Panc1 (cell line): ENCODE measurements around the gene CNTLN. TPM values are rescaled to one million over a fixed set of nuclear protein-coding genes. Genes with fewer than 3 reads are reported as not detected.

Experiments used
- ATAC-seq: fragments of 200-7000 bp; cut with Tn5 transposase; 2 replicates; pipeline ENCODE4 v1.9.1; 2020; ENCODE audit warnings: mild to moderate bottlenecking, moderate library complexity
- BruUV-seq: library from RNA; stranded (reverse); fragments of 400-500 nt; replicated peaks from 2 replicates; lab custom pipeline; 2021; lab: Mats Ljungman, UMichigan
- CTCF ChIA-PET: fragments of 300-600 bp; sonication (Branson Sonifier 250); formaldehyde crosslinking; loops from one replicate; lab custom pipeline; 2022; ENCODE audit warnings: antibody characterized with exemption; lab: Charles Lee
- POLR2A ChIA-PET: fragments of 300-600 bp; sonication (Branson Sonifier 250); formaldehyde crosslinking; loops from one replicate; lab custom pipeline; 2022; ENCODE audit warnings: antibody characterized with exemption; lab: Charles Lee
- DNase-seq: peaks from one replicate; pipeline ENCODE4 v3.0.0-alpha.2; 2010; ENCODE audit warnings: low read depth, low spot score
- H3K27ac ChIP-seq: 2 replicates; pipeline ENCODE4 v1.5.1; 2011; ENCODE audit warnings: mild to moderate bottlenecking, low read length, inconsistent platforms
- H3K27me3 ChIP-seq: fragments of 200-500 bp; sonication (Bioruptor generic); 2 replicates; pipeline ENCODE4 v1.6.0; 2014; ENCODE audit warnings: low read length, inconsistent platforms; ENCODE audit not compliant: control insufficient read depth, insufficient read depth
- H3K36me3 ChIP-seq: fragments of 200-500 bp; sonication (Bioruptor generic); 2 replicates; pipeline ENCODE4 v1.5.1; 2014; ENCODE audit warnings: inconsistent platforms, mild to moderate bottlenecking, low read length, moderate library complexity; ENCODE audit not compliant: control insufficient read depth, insufficient read depth
- H3K4me1 ChIP-seq: 2 replicates; pipeline ENCODE4 v1.5.1; 2011; ENCODE audit warnings: inconsistent platforms, mild to moderate bottlenecking, low read length, moderate library complexity; ENCODE audit not compliant: control insufficient read depth, insufficient read depth
- H3K4me3 ChIP-seq, 2 experiments: 2 replicates each; pipeline ENCODE4 v1.5.1; 2011 to 2012; ENCODE audit warnings: low read depth in 2 of 2, low read length in 2 of 2, mild to moderate bottlenecking in 2 of 2, inconsistent platforms in 1 of 2, moderate library complexity in 1 of 2
- H3K9me3 ChIP-seq: fragments of 200-500 bp; sonication (Bioruptor generic); 2 replicates; pipeline ENCODE4 v1.5.1; 2014; ENCODE audit warnings: low read depth, mild to moderate bottlenecking, inconsistent platforms, low read length, moderate library complexity; ENCODE audit not compliant: control insufficient read depth, insufficient read depth
- POLR2AphosphoS5 ChIP-seq: IDR thresholded peaks from 2 replicates; pipeline ENCODE4 v1.6.1; 2012; ENCODE audit warnings: mild to moderate bottlenecking, low read depth, low read length, moderate library complexity
- SIN3A ChIP-seq: IDR thresholded peaks from 2 replicates; pipeline ENCODE4 v1.6.1; 2012; ENCODE audit warnings: low read depth, mild to moderate bottlenecking, low read length, moderate library complexity, borderline replicate concordance; ENCODE audit not compliant: insufficient read depth
- TCF7L2 ChIP-seq: IDR thresholded peaks from 2 replicates; pipeline ENCODE4 v1.6.1; 2011; ENCODE audit warnings: mild to moderate bottlenecking, low read depth, low read length, inconsistent platforms
- in situ Hi-C: cut with HindIII; loops from 2 replicates; pipeline ENCODE4 v1.10.0; 2016; ENCODE audit warnings: low sequenced_read_pairs, low pct_unique_long_range_greater_than_20kb
- intact Hi-C: fragments of 100-400 bp; cut with micrococcal nuclease; formaldehyde crosslinking; loops from one replicate; pipeline ENCODE4 v1.10.0; 2022; ENCODE audit not compliant: unreplicated experiment
- total RNA-seq: library from RNA; stranded (reverse); gene quantifications from one replicate; pipeline ENCODE4 v1.2.1, GENCODE V29; 2021; ENCODE audit not compliant: unreplicated experiment
- TF ChIP-seq, protein P1 (sequence below), 2 experiments: IDR thresholded peaks; 2 replicates each; pipeline ENCODE4 v1.6.1; 2011 to 2012; ENCODE audit warnings: low read depth in 2 of 2, control low read depth in 1 of 2, low read length in 1 of 2, mild to moderate bottlenecking in 1 of 2, moderate library complexity in 1 of 2; ENCODE audit not compliant: insufficient read depth in 1 of 2
- TF ChIP-seq, protein P2 (sequence below): fragments of 450-650 bp; IDR thresholded peaks from 2 replicates; pipeline ENCODE4 v1.5.1; 2017; ENCODE audit warnings: mild to moderate bottlenecking

The CNTLN gene
- total RNA-seq, 1 experiment from 2014 or later = not detected

DNA sequence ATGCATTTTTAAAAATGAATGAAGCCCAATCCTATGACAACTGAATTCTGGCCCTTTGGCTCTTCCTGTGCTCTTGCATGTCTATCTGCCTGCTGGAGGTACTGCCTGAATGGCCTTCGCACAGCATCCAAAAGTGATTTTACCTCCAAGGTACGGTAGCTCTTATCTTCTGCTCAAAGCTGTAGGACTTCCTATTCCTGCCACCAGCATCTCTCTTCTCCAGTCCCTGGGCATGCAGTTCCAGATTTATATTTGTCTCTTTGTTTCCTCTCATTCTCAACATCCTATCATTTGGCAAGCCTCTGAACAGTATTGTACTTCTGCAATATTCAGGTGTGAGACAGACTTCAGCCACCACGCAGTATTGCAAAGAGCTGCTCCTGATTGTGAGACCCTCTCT, 400.3 kb downstream of the CNTLN start:
- DNase-seq = no peak
- Histone ChIP-seq H3K9me3 (no peaks in the 10 kb centered on the region), H3K27ac (no peak overlapping the region), H3K27me3 (no peaks in the 10 kb centered on the region; the same call in 1 of the 2 replicates), H3K4me1 (no peaks in the 10 kb centered on the region), H3K36me3 (no peaks in the 10 kb centered on the region), H3K4me3 (no peak overlapping the region)
- no peak for ATAC-seq
- POLR2A ChIA-PET = no interaction called here
- in situ Hi-C loops (no loop called here), intact Hi-C loops (no loop called here)
- CTCF ChIA-PET = no interaction called here
- no TSS peak for BruUV-seq
- TF ChIP-seq, protein P1, sequence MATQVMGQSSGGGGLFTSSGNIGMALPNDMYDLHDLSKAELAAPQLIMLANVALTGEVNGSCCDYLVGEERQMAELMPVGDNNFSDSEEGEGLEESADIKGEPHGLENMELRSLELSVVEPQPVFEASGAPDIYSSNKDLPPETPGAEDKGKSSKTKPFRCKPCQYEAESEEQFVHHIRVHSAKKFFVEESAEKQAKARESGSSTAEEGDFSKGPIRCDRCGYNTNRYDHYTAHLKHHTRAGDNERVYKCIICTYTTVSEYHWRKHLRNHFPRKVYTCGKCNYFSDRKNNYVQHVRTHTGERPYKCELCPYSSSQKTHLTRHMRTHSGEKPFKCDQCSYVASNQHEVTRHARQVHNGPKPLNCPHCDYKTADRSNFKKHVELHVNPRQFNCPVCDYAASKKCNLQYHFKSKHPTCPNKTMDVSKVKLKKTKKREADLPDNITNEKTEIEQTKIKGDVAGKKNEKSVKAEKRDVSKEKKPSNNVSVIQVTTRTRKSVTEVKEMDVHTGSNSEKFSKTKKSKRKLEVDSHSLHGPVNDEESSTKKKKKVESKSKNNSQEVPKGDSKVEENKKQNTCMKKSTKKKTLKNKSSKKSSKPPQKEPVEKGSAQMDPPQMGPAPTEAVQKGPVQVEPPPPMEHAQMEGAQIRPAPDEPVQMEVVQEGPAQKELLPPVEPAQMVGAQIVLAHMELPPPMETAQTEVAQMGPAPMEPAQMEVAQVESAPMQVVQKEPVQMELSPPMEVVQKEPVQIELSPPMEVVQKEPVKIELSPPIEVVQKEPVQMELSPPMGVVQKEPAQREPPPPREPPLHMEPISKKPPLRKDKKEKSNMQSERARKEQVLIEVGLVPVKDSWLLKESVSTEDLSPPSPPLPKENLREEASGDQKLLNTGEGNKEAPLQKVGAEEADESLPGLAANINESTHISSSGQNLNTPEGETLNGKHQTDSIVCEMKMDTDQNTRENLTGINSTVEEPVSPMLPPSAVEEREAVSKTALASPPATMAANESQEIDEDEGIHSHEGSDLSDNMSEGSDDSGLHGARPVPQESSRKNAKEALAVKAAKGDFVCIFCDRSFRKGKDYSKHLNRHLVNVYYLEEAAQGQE (IDR thresholded peaks at IDR 0.05; ENCODE audit: insufficient read depth in 1 of 2, low read depth in 2 of 2, low read length in 1 of 2) = no peak
- no peak for TF ChIP-seq SIN3A
- TF ChIP-seq, protein P2, sequence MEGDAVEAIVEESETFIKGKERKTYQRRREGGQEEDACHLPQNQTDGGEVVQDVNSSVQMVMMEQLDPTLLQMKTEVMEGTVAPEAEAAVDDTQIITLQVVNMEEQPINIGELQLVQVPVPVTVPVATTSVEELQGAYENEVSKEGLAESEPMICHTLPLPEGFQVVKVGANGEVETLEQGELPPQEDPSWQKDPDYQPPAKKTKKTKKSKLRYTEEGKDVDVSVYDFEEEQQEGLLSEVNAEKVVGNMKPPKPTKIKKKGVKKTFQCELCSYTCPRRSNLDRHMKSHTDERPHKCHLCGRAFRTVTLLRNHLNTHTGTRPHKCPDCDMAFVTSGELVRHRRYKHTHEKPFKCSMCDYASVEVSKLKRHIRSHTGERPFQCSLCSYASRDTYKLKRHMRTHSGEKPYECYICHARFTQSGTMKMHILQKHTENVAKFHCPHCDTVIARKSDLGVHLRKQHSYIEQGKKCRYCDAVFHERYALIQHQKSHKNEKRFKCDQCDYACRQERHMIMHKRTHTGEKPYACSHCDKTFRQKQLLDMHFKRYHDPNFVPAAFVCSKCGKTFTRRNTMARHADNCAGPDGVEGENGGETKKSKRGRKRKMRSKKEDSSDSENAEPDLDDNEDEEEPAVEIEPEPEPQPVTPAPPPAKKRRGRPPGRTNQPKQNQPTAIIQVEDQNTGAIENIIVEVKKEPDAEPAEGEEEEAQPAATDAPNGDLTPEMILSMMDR = no peak
- TF ChIP-seq TCF7L2 = no peak
- no peak for TF ChIP-seq POLR2AphosphoS5

DNA sequence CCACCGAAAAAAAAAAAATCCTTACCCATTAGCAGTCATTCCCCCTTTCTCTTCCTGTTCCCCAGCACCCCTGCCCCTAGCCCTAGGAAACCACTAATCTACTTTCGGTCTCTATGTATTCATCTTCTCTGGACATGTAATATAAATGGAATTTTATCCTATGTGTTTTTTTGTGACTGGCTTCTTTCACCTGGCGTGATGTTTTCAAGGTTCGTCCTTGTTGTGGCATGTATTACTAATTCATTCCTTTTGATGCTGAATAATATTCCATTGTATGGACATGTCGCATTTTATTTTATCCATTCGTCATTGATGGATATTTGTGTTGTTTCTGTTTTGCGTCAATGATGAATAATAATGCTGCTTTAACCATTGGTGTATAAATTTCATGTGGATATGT, 401.2 kb downstream of the CNTLN start:
- H3K36me3 ChIP-seq = no peaks in the 10 kb centered on the region
- H3K4me1 ChIP-seq = no peaks in the 10 kb centered on the region
- no peak overlapping the region for H3K4me3 ChIP-seq
- DNase-seq (no peak), ATAC-seq (no peak)
- BruUV-seq = no TSS peak
- TF ChIP-seq, protein P2 = no peak
- TF ChIP-seq, protein P1 (IDR thresholded peaks at IDR 0.05; ENCODE audit: insufficient read depth in 1 of 2, low read depth in 2 of 2, low read length in 1 of 2) = no peak
- TF ChIP-seq POLR2AphosphoS5 (no peak), TCF7L2 (no peak), SIN3A (no peak)
- intact Hi-C loops (no loop called here), in situ Hi-C loops (no loop called here)
- no peaks in the 10 kb centered on the region; the same call in 1 of the 2 replicates for H3K27me3 ChIP-seq
- ChIA-PET POLR2A (no interaction called here), CTCF (no interaction called here)
- H3K27ac ChIP-seq = no peak overlapping the region
- H3K9me3 ChIP-seq = no peaks in the 10 kb centered on the region
